ACHN (cell line): ENCODE data around the gene OR4D1.

Experiments used
- DNase-seq: peaks from one replicate; pipeline ENCODE4 v3.0.0-alpha.2; 2015
- in situ Hi-C: cut with HindIII; loops from 2 replicates; pipeline ENCODE4 v1.10.0; 2017; ENCODE audit warnings: low sequenced_read_pairs, low pct_ligation_motif_present, low pct_unique_long_range_greater_than_20kb

Gene OR4D1

DNA sequence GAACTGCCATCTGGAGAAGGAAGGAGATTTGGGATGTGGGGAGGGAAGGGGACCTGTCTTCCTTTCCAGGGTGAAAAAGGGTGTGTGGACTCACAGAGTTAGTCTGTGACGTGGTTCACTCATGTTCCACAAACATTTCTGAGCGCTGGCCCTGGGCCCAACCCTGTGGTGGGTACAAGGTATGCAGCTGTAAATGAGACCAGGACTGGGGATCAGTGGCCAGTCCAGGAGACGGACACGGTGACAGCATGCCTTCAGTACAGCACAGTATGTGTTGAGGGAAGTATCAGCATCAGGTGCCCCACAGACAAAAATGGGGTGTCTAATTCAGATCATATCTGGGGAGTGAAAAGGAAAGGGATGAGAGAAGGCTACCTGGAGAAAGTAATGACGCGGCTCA lies 38.9 kb downstream of the OR4D1 start:
- in situ Hi-C loops: no loop called here

DNA sequence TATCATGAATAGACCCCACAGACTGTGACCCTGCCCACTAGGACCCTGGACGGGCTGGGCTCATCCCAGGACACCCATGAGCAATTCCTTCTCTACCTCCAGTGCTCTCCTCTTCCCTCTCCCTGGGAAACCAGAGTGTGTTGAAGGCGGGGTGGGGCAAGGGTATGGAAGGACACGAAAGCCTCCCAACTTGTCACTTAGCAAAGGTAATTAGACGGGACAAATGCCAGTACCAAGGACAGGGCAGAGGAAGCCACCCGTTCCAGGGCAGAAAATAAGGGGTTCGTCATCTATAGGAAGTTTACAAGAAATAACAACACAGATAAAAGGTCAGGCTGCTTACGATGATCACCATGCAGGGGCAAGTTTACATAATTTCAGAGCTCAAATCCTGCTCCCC lies 39.5 kb downstream of the OR4D1 start:
- no peak for DNase-seq
- in situ Hi-C loops: no loop called here

More for the DNA sequence above, 38.9 kb downstream of the OR4D1 start:
- no peak for DNase-seq

DNA sequence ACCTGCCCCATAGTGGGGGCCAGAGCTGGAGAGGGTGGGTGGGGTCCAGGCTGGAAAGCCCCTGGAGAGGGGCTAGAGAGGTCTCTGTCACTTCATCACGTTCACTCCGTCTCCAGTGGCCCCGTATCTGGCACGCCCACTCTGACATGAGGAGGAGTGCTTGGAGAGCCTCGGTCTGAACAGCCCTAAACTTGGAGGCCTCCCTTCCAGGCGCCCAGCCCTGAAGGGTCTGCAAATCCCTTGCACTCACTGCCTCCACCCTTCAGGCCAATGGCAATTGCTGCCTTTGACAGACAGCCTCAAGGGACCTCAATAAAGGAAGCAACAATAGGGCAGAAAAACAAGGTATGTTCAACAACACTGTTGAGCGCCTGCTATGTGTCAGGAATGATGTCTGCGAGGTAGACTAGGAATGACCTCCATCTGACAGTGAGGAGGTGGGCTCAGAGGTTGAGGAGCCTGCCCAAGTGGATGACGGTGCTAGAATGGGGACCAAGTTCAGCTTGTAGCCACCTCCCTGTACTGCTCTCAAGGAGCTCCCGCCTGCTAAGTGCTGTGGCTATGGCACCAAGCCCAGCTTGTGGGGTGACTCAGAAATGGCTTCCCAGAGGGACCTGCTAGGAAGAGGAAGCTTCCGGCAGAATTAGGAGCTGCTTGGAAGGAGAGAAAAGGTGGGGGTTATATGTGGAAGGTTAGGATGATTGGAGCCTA lies 41.4 kb downstream of the OR4D1 start:
- in situ Hi-C loops: no loop called here
- DNase-seq: peak; percentile 89

DNA sequence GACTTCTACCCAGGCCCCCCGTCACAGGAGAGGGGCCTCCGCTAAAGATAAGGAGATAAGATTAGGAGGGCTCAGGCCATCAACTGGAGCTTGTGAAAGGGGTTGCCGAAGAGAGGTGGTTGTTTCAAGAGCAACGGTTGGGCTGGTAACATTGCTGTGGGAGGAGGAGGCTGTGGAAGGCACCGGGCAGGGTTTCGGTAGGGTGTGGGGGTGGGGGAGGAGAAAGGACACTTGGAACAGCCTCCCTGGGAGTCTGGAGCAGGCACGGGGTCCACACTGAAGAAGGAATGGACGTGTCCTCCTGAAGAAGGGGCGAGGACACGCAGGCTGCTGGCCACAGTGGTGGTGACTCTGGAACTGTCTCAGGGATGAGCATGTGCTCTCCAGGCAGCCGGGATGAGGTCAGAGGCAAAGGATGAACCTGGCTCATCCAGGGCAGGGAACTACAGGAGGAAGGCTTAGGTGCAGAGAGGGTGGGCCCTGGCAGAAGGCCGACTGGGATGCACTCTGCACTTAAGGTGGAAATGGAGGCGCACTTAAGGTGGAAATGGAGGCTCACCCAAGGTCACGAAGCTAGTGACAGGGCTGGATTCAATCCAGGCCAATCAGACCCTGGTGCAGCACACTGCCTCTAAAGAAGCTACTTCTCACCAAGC lies 43.2 kb downstream of the OR4D1 start:
- no peak for DNase-seq
- in situ Hi-C loops: no loop called here

DNA sequence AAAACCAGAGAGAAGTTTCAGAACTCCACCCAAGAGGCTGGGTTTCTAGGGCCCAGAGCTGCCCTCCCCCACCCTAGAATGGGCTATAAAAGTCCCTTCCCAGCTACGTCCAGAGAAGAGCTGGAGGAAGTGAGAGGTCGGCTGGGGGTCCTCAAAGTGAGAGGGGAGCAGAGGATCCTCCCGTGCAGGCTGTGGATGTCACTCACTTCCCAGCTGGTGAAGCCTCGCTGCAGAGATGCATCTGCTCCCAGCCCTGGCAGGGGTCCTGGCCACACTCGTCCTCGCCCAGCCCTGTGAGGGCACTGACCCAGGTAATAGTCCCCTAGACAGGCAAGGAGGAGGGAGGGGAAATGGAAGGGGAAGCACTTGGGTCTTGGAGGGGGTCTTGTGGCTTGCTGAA lies 44.4 kb downstream of the OR4D1 start, which contains the start of gene EPX:
Gene EPX (plus strand): TSS at position 115 of the 400 bp plus-strand sequence. CDS start 121 bp downstream, at position 236.
- DNase-seq: no peak
- in situ Hi-C loops: no loop called here

DNA sequence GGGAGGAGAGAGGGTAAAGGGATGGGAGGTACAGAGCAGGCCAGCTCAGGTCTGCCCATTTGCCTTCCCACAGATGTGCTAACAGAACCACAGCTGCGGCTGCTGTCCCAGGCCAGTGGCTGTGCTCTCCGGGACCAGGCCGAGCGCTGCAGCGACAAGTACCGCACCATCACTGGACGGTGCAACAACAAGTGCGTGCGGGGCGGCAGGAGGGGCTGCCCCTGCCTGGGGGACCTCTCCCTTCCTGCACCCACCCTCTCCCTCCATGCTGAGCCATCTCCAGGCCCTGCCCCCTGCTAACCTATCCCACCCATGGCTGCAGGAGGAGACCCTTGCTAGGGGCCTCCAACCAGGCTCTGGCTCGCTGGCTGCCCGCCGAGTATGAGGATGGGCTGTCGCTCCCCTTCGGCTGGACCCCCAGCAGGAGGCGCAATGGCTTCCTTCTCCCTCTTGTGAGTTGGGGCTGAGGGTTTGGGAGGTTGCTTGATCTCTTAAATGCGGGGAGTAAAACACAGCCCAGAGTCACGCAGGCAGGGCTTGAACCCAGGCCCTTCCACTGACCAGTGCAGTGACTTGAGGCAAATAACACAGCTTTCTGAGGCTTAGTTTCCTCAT lies 45.6 kb downstream of the OR4D1 start:
- in situ Hi-C loops: no loop called here
- no peak for DNase-seq

DNA sequence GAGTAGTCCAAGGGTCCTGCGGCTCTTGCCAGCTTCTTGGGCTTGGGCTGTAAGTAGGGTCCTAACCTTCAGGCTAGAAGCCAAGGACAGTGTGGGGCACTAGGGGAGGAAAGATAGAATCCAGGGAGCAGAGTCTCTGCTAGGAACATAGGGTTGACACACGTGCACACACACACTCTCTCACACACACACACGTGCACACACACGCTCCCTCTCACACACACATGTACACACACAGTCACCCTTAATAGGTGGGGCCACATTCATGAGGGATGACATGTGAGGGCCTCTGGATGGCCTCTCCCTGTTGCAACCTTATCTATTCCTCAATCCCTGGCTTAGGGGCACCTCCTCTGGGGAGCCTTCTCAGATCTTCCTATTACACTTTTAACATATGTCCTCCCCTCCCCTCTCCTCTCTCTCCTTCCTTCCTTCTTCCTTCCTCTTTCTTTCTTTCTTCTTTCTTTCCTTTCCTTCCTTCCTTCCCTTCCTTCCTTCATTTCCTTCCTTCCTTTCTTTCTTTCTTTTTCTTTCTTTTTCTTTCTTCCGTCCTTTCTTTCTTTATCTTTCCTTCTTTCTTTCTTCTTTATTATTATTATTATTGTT lies 47.4 kb downstream of the OR4D1 start:
- in situ Hi-C loops: no loop called here
- DNase-seq: no peak

DNA sequence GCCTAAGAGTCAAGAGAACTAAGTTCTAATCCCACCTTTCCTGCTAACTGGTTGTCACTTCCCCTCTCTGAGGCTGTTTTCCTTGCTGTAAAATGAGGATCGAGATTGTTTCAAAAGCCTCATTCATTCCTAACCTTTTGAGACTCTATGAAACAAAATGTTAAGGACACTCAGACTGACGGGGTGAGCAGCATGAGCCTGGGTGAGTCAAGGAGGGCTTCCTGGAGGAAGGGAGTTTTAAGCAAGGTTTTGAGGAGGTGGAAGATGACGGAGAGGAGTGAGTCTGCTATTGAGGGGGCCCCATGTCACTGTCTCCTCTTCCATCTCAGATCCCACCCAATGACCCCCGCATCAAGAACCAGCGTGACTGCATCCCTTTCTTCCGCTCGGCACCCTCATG lies 48.4 kb downstream of the OR4D1 start:
- in situ Hi-C loops: no loop called here

DNA sequence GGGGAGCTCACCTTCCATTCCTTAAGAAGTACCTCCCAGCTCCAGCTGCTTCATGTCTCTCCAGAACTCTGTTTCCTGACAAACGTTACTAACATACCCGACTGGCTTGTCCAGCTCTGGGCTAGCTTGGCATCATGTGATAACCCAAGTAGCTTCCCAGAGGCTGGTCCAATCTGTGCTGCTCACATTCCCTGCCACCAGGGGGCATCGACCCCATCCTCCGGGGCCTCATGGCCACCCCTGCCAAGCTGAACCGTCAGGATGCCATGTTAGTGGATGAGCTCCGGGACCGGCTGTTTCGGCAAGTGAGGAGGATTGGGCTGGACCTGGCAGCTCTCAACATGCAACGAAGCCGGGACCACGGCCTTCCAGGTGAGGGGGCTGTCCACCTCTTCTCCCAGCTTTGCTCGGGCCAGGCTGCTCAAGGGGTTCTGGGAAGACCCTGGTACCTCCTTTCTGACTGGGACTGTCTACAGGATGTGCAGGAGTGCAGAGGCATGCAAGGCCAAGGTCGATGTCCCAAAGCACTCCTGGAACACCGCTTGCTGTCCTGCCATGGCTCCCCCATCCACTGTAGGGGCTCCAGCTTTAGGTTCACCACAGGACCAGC lies 51.9 kb downstream of the OR4D1 start:
- in situ Hi-C loops: no loop called here
- peak; percentile 74 for DNase-seq

More for the DNA sequence above, 48.4 kb downstream of the OR4D1 start:
- no peak for DNase-seq

DNA sequence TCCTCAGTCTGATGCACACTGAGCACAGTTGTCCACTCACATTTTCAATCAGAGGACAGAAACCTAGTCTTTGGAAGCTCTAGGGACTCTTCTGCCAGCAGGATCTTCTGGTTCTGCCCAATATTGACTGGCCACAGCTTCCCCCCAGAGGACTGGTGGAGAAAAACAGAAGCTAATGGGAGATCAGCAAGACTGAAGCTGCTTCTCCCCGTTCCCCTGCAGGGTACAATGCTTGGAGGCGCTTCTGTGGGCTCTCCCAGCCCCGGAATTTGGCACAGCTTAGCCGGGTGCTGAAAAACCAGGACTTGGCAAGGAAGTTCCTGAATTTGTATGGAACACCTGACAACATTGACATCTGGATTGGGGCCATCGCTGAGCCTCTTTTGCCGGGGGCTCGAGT lies 54.7 kb downstream of the OR4D1 start:
- no peak for DNase-seq
- in situ Hi-C loops: no loop called here

DNA sequence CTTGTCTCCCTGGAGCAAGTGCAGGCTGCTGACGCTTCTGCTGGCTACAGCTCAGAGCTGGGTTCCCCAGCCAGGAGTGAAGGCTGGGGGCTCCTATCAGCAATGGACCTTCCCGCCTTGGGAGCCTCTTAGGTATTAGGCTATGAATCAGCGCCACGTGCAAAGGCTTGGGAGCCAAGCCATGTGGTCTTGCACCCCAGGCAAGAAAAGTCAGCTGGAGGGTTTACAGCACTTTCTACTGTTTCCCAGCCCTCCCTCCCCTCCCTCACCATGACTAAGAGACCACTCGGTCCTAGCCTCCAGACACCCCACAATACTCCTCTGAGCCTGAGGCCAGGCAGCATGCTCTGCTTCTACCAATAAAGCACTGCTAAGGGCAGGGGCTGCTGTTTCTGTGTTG lies 56.6 kb downstream of the OR4D1 start:
- in situ Hi-C loops: no loop called here
- DNase-seq: no peak

DNA sequence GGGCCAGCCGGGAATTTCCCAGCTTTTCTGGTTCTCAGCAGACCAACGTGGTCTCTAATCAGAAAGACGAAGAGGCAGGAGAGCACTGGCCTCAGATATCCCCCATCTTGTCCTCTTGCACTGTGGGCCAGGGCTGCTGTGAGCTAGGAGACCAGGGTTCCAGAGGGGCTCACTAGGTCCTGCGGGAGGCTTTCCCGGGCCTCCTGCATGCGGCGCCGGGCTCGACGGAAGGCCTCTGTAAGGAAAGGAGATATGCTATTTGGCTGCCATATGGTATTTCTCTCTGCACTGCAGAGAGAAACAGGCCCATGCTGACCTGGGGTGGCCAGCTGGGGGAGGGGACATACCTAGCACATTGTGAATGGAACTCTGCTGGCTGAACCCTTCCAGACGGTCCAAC lies 57.8 kb downstream of the OR4D1 start:
- in situ Hi-C loops: no loop called here
- DNase-seq: no peak

DNA sequence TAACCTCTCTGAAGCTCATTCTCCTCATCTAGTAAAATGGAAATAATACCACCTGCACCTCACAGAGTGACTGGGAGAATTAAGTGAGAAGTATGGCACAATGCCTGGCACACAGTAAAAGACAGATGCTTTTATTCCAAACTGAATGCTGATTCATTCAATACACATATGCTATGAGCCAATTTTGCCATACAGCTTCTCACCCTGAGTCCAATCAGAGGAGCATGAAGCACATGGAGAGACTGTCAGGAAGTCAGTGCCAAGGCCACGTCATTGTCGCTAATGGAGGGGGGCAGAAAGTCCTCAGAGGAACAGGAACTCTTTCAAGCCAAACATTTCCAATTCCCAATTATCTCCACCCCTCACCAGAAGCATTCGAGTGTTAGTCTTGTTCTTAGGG lies 59.3 kb downstream of the OR4D1 start:
- no peak for DNase-seq
- in situ Hi-C loops: no loop called here

DNA sequence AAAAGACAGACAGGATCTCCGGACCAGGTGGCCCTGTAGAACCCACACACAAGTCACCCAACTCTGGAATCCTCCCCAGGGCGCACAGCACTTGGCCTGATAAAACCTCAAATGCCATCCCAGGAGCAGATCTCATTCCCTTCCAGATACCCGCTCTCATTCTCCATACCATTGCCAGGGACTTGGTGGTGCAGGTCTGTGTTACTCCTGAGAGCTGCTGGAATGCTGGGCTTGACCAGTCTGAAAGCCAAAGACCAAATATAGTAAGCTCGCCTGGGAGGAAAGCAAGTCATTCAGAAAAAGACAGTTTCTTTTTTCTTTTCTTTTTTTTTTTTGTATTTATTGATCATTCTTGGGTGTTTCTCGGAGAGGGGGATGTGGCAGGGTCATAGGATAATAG lies 60.2 kb downstream of the OR4D1 start:
- DNase-seq: no peak
- in situ Hi-C loops: no loop called here
